ENCODE measurements around the gene GADD45B. TPM values are rescaled to one million over a fixed set of nuclear protein-coding genes. Genes with fewer than 3 reads are reported as not detected.
"Not testable (repeated sequence)": the region's sequence is repeated elsewhere in the genome, so short reads cannot be mapped to it uniquely, and the experiment has no call there.

The GADD45B gene
- total RNA-seq, 1 donor: 110 TPM

- not testable (repeated sequence) for DNase-seq (ENCODE audit: low read depth in 2 of 3, low spot score in 2 of 3)
These were observed 12.2 kb upstream of the GADD45B start for GRCh38 chr19:2463694-2464093.

DNA sequence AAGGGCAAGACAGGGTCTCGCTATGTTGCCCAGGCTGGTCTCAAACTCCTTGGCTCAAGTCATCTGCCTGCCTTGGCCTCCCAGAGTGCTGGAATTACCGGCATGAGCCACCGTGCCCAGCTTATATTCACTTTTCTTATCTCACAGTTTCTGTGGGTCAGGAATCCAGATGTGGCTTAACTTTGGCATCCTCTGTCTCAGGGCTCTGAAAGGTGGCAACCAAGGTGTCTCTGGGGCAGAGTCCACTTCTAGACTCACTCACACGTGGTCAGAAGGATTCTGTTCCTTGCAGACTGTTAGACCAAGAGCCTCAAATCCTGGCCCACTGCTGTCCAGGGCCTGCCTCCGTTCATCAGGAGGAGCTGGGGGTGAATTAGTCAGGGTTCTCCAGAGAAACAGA, 11.5 kb upstream of the GADD45B start:
- no peak for DNase-seq (ENCODE audit: low read depth in 2 of 3, low spot score in 2 of 3)

DNA sequence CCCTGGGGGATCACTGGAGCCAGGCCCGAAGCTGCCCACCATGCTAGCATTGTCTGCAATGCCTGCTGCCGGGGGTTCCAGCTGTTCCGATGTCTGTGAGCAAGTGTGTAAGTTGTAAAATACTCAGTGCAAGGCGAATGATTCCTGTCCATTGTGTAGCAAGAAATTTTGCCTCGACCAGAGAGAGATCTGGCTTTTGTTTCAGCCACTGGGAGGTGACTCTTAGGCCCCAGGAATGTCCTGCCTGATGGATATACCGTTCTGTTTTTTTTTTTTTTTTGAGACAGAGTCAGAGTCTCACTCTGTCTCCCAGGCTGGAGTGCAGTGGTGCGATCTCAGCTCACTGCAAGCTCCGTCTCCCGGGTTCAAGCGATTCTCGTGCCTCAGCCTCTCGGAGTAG, 7.3 kb upstream of the GADD45B start:
- DNase-seq (ENCODE audit: low read depth in 2 of 3, low spot score in 2 of 3): no peak

DNA sequence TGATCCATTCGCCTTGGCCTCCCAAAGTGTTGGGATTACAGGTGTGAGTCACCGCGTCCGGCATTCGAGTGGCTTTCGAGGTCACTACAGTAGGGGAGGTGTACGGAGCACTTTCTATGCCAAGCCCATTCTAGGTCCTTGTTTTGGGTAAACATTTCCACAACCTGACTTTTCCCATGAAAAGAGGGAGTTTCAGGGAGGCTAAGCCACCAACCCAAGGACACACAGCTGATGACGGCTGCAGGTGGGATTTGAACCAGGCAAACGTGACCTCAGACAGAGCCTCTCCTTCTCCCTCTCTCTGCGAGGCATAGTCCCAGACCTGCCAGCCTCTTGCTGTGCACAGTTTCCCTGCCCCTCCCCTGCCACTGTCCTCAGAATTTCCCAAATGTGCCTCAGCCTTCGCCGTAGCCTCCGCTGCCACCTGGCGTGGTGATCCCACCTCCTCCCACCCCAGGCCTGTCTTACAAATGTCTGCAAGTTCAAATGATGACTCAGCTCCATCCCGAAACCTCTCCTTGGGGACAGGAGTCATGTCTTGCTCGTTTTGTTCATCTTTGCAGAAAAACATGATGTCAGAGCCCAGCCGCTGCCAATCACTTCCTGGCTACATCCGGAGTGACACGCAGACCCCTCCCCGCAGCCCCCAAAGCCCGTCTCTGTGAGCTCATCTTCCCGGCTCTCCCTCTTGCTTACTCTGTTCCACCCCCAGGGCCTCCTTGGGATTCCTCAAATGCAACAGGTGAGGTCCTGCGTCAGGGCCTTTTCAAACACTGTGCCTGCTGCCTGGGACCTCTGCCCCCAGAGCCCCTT, 6.6 kb upstream of the GADD45B start:
- peak in 2 of 3 donors; percentile 50 to 68 for DNase-seq (ENCODE audit: low read depth in 2 of 3, low spot score in 2 of 3)

DNA sequence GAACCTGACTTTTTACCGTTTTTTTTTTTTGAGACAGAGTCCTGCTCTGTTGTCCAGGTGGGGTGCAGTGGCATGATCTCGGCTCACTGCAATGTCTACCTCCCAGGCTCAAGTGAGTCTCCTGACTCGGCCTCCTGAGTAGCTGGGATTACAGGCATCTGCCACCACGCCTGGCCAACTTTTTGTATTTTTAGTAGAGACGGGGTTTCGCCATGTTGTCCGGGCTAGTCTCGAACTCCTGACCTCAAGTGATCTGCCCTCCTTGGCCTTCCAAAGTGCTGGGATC, 6.1 kb upstream of the GADD45B start:
- not testable (repeated sequence) for DNase-seq (ENCODE audit: low read depth in 2 of 3, low spot score in 2 of 3)

DNA sequence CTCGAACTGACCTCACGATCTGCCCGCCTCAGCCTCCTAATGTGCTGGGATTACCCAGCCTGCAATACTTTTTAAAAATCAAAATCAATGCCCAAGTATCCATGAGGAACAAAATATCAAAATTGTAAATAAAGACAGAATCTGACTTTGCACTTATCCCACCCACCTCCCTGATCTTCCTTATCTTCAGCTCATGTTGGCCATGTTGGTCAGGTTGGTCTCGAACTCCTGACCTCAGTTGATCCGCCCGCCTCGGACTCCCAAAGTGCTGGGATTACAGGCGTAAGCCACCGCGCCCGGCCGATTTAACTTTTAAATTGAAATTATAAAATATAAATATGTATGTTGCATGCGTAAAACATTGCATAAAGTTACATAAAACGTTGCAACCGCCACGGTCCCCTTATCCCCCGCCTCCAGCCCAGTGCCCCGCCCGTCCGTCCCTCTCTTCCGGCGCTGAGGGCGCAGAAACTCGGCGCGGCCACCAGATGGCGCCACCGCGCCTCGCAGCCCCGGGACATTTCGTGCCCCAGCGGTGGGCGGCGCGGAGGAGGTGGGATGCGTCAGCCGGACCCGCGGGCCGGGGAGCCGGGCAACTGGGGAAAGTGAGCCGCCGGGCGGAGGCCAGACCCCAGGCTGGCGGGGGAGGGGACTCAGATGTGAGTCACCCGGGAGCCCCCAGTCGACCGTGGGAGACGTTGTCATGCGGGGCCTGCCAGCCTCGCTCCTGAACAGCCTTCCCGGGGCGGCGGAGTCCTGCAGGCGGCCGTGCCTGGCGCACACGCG, 1.5 kb upstream of the GADD45B start:
- DNase-seq (ENCODE audit: low read depth in 2 of 3, low spot score in 2 of 3): peak; percentile 81 to 92 (median 91)

DNA sequence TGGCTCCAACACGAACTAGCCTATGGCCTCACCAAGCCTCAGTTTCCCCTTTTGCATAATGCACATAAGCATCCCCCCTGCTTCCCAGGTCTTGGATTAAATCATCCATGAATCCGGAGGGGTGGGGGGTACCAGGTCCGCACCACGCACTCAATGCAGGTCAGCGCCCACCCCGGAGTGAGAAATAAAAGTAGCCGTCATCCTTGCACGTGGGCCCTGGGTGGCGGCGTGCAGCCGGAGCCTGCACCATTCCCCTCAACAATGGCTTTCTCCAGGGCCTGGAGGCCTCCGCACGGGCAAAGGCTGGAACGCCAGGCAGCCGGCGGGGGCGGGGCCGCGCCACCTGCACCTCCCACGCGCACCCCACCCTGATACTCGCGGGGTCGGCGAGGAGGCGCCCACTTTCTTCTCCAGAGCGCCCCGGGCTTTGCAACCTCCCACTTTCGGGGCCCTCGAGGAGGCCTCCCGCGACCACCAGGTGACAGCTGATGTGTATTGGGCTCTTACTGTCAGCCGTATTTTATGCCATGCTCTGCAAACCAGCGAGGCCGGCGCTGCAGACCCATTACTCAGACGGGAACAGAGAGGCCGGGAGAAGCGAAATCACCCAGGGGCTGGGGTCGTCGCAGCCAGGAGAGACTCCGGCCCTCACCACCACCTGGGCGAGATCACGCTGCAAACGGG, 767 bp upstream of the GADD45B start:
- peak in 1 of 3 donors; percentile 61 for DNase-seq (ENCODE audit: low read depth in 2 of 3, low spot score in 2 of 3)

- peak in 2 of 3 donors; percentile 48 to 69 for DNase-seq (ENCODE audit: low read depth in 2 of 3, low spot score in 2 of 3)
These were observed 669 bp downstream of the GADD45B start for GRCh38 chr19:2476451-2477140.

DNA sequence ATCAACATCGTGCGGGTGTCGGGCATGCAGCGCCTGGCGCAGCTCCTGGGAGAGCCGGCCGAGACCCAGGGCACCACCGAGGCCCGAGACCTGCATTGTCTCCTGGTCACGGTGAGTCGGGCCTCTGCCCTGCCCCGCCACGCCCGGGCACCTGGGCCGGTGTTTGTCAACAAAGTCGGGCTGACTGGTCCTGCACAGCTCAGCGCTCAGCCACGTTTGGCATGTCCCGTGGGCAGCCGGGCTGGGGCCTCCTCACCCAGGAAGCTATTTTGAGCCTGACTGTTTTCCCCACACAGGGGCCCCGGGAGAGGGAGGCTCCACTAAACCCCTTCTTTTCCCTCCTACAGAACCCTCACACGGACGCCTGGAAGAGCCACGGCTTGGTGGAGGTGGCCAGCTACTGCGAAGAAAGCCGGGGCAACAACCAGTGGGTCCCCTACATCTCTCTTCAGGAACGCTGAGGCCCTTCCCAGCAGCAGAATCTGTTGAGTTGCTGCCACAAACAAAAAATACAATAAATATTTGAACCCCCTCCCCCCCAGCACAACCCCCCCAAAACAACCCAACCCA, 1.3 kb downstream of the GADD45B start:
- DNase-seq (ENCODE audit: low read depth in 2 of 3, low spot score in 2 of 3): no peak

DNA sequence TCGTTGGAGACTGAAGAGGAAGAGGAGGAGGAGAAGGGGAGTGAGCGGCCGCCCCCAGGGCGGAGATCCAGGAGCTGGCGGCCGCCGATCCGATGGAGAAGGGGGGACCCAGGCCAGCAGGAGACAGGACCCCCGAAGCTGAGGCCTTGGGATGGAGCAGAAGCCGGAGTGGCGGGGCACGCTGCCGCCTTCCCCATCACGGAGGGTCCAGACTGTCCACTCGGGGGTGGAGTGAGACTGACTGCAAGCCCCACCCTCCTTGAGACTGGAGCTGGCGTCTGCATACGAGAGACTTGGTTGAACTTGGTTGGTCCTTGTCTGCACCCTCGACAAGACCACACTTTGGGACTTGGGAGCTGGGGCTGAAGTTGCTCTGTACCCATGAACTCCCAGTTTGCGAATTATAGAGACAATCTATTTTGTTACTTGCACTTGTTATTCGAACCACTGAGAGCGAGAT, 1.8 kb downstream of the GADD45B start:
- DNase-seq (ENCODE audit: low read depth in 2 of 3, low spot score in 2 of 3): no peak

GRCh38 chr19:2478278-2478755, 2.4 kb downstream of the GADD45B start:
- peak in 2 of 3 donors; percentile 75 to 85 for DNase-seq (ENCODE audit: low read depth in 2 of 3, low spot score in 2 of 3)

GRCh38 chr19:2478756-2479555, 3.0 kb downstream of the GADD45B start:
- peak in 2 of 3 donors; percentile 72 to 80 for DNase-seq (ENCODE audit: low read depth in 2 of 3, low spot score in 2 of 3)

DNA sequence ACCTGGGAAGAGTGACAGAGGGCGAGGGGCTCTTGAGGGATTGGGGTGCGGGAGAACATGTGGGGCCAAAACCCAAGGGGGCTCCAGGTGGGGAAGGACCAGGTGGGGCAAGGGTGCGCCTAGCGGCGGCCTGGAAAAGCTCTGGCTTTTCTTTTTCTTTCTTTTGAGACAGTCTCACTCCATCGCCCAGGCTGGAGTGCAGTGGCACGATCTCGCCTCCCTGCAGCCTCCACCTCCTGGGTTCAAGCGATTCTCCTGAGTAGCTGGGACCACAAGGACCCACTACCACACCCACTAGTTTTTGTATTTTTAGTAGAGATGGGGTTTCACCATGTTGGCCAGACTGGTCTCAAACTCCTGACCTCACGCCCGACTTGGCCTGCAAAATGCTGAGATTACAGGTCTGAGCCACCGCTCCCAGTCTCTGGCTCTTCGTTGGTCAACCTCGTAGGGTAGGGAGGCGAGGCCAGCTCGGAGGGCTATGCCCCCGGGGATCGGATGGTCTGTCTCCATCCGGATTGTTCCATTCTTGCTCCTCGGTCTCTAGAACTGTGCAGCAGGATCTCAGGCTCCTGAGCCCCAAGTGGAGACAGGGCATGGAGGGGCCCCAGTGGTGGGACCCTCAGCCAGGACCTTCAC, 3.7 kb downstream of the GADD45B start:
- DNase-seq (ENCODE audit: low read depth in 2 of 3, low spot score in 2 of 3): no peak

DNA sequence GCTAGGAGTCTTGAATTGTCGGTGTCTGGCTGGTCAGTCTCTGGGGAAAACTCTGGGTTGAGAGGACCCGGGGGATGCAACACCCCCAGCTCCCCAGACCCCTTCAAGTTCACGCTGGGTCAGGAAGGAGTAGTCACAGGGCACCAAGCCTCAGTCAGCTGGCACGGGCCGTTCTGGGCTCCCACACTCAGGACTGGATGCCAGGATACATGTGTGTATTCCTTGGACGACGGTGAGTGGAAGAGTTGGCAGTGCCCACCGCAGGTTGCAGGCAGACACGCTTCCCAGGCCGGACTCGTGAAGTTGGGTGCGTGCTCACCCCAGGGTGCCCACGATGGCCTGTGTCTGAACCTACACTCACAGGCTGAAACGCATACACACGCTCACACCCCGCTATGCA, 5.5 kb downstream of the GADD45B start:
- DNase-seq (ENCODE audit: low read depth in 2 of 3, low spot score in 2 of 3): no peak

DNA sequence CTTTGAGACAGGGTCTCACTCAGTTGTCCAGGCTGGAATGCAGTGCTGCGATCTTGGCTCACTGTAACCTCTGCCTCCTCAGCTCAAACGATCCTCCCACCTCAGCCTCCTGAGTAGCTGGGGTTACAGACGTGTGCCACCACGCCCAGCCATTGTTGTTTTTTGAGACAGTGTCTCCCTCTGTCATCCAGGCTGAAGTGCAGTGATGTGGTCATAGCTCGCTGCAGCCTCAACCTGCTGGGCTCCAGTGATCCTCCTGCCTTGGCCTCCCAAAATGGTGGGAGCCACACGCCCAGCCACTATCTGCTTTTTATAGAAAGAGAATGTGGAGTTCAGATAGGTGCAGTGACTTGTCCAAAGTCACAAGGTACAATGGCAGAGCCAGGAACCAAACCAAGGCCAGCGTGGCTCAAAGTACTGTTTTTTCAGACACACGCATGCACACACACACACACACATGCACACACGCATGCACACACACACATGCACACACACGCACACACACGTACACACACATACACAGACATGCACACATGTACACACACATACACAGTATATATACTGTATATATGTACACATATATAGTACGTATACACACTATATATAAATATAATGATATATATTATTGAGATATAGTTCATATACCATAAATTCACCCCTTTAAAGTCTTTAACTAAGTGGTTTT, 6.6 kb downstream of the GADD45B start:
- no peak for DNase-seq (ENCODE audit: low read depth in 2 of 3, low spot score in 2 of 3)

GRCh38 chr19:2483084-2483483, 7.2 kb downstream of the GADD45B start:
- no peak for DNase-seq (ENCODE audit: low read depth in 2 of 3, low spot score in 2 of 3)

DNA sequence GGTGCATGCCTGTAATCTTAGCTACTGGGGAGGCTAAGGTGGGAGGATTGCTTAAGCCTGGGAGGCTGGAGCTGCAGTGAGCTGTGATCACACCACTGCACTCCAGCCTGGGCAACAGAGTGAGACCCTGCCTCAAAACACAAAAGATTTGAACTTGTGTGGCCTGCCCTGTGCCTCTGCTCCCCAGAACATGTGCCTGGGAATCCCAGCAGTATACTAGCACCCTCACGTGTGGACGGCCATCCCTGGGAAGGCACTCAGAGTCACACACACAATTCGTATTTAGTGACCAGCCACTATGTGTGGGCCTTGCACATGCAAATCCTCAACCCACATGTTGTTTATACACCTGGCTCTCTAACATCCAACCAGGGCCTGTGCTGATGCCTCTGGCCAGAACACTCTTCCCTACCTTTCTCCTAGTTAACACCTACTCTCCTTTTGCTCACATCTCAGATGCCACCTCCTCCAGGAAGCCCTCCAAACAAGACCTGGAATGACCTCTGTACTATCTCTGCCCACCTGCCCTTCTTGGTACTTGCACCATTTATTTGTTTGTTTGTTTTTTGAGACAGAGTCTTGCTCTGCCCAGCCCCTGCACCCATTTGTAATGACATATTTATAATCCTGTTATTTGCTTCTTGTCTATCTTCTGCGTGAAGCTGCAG, 7.7 kb downstream of the GADD45B start:
- no peak for DNase-seq (ENCODE audit: low read depth in 2 of 3, low spot score in 2 of 3)
